ENCODE measurements around the gene RGS19.
A peak's percentile ranks its signal among the peaks of the same experiment; 100 is the strongest.

The RGS19 gene

GRCh38 chr20:64062596-64063388, 16.5 kb downstream of the RGS19 start, which contains the start of gene TCEA2:
TSS of gene TCEA2 (plus strand) at chr20:64063198. CDS start at chr20:64063313, 115 bp downstream.
- DNase-seq: peak; percentile 97

GRCh38 chr20:64062276-64062595, 17.1 kb downstream of the RGS19 start:
- no peak for DNase-seq

GRCh38 chr20:64058536-64058935, 20.8 kb downstream of the RGS19 start:
- no peak for DNase-seq

DNA sequence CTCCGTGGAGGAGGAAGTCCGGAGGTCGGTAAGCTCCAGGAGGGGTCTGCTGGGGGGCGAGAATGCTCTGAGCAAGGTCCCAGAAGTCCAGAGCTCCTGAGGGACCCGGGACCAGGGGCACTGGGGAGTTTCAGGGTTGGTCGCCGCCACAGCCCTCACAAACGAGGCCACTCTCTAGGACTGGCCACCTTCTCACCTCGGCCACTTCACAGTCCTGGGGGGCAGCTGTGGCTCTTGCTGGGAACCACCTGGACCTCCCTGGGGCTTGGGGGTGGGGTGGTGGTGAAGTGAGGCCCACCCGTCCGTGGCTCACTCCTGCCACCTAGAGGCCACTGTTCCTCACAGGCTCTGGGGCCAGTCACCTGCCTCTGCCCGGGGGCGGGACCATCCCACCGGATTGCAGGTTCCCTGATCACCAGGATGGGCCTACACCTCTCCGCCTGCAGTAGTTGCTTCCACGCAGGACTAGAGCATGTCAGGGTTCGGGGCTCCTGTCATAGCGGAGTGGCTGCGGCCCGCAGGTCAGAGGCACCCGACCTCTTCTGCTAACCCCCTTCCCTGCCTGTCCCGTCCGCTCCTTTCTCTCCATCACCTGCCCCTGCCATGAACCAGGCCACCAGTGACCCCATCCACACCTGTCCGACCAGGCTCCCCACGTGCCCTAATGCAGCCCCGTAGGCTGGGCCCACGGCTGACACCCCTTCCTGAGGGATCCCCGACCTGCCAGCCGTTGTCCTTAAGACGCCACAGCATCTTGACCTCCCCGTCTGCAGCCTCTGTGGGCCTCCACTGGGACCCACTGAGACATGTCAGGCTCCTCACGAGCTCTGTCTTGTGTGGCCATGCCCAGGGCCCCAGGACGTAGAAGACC, 21.5 kb downstream of the RGS19 start:
- DNase-seq: peak; percentile 79

GRCh38 chr20:64056889-64057627, 22.3 kb downstream of the RGS19 start:
- DNase-seq: no peak

DNA sequence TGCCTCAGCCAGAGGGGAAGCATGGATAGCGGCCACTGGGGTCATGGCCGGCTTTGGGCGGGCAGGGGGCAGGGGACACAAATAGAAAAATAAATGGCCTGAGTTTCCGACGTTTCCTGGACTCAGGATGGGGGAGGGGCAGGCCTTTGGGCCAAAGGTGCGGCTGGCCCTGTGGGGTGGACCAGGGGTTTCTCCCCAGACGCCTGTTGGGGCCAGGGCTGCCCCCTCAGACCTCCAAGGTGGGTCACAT, 22.8 kb downstream of the RGS19 start:
- no peak for DNase-seq

DNA sequence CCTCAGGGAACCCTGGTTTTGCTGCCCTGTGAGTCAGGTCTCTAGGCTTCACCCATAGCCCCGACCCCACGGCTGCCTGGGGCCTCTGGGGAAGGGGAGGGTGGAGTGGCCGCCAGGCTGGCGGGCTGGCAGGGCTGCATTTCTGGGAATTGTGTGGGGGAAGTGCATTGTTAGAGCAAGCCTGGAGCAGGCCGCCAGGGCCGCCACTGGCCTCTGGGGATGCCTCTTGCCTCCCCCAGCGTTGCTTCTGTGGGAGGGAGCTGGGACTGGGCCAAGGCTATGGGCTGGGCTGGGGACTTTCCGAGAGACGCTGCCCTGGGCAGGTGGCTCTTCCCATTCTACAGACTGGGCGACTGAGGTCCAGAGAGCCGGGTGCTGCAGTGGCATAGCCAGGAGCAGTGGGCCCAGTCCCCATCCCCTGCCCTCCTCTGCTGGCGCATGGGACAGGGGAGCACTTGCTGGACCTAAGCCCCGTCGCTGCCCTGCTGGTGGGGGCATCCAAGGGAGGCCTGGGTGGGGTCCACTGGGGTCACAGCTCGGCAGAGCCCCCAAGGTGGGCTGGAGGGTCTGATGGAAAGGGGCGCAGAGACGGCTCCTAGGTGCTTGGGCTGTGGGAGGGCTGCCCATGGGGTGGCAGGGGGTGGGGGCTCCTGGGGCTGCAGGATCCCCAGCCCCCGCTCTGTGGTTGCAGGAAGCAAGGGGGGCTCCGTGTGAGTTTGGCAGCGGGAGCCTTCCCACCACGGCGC, 23.3 kb downstream of the RGS19 start:
- no peak for DNase-seq

GRCh38 chr20:64055396-64055892, 23.9 kb downstream of the RGS19 start:
- no peak for DNase-seq

- DNase-seq: peak; percentile 77
Measured at GRCh38 chr20:64053841-64054661, 25.3 kb downstream of the RGS19 start.

GRCh38 chr20:64052987-64053840, 26.1 kb downstream of the RGS19 start:
- DNase-seq: no peak

- DNase-seq: no peak
Measured at GRCh38 chr20:64052326-64052722, 27.0 kb downstream of the RGS19 start.

GRCh38 chr20:64051561-64052325, 27.6 kb downstream of the RGS19 start:
- DNase-seq: no peak

DNA sequence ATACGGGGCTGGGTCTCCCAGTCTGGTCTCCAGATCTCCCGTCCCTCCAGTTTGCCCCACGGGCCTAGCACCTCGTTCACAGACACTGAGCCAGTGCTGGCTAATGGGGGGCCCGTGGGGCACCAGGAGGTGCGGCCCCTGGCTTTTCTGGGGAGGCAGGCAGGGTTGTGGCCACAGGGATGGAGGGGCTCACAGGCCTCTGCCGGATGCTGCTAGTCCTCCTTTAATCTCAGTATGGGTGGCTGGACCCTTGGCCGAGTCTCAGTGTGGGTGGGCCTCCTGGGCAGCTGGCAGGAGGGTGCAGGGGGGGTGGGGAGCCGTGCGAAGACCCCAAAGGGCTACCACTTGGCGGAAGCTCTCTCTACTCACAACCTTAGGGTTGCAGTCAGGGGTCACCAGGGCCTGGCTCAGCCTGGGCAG, 28.3 kb downstream of the RGS19 start:
- DNase-seq: no peak

GRCh38 chr20:64050261-64051032, 28.9 kb downstream of the RGS19 start:
- peak; percentile 54 for DNase-seq

DNA sequence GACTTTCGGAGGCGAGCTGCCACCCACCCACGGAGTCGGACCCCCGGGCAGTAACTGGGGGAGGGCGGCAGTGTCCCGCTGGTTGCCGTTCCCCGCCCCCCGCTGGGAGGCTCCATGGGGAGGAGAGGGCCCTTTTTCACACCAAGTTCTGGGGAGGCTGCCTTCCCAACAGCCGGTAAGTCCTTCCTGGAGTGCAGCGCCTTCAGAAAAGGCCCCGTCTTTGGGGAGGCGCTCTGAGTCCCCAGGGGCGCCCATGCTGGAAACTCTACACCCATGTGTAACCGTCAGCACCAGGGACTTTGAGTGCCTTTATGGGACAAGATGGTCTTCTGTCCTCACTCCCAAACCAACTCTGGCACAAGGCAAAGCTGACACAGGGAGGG, 29.4 kb downstream of the RGS19 start:
- no peak for DNase-seq

- DNase-seq: peak; percentile 75
Measured at GRCh38 chr20:64049060-64049877, 30.0 kb downstream of the RGS19 start, which contains the start of gene SOX18. TSS of gene SOX18 (minus strand) at chr20:64049639. CDS start at chr20:64049516, 123 bp downstream.

- DNase-seq: no peak
Measured at GRCh38 chr20:64048402-64049044, 30.8 kb downstream of the RGS19 start.

- DNase-seq: no peak
Measured at GRCh38 chr20:64047968-64048401, 31.3 kb downstream of the RGS19 start.

Measured in hematopoietic multipotent progenitor cell treated with erythropoietin and hydrocortisone succinate and interleukin-3 and kit ligand, for 4 days (in vitro differentiated cells).